B cell (primary cell): ENCODE data around the gene TPRN. TPM values are rescaled to one million over a fixed set of nuclear protein-coding genes. Genes with fewer than 3 reads are reported as not detected.

ENCODE experiments used
- ATAC-seq: fragments of 200-7000 bp; cut with Tn5 transposase; one replicate; pipeline ENCODE4 v1.10.0; 2021; ENCODE audit warnings: low read depth, mild to moderate bottlenecking, moderate number of reproducible peaks, moderate library complexity
- CTCF ChIA-PET: fragments of 350-600 bp; sonication (Branson Sonifier 250); formaldehyde crosslinking; loops from one replicate; lab custom pipeline; 2021; ENCODE audit warnings: antibody characterized with exemption, inconsistent platforms; lab: Charles Lee
- POLR2A ChIA-PET: fragments of 350-600 bp; sonication (Branson Sonifier 250); formaldehyde crosslinking; loops from one replicate; lab custom pipeline; 2021; ENCODE audit warnings: antibody characterized with exemption; lab: Charles Lee
- DNase-seq: peaks from one replicate; pipeline ENCODE4 v3.0.0; 2013
- H2AFZ ChIP-seq: 2 replicates; pipeline ENCODE4 v1.6.1; 2012; ENCODE audit warnings: mild to moderate bottlenecking, low read depth, low read length; ENCODE audit not compliant: insufficient read depth, poor library complexity, severe bottlenecking
- H3K27ac ChIP-seq, 2 donors: 1 replicate in 1 of 2; 2 replicates in 1 of 2; pipeline ENCODE4 v1.5.1; 2012 to 2013; ENCODE audit warnings: low read length in 2 of 2, mild to moderate bottlenecking in 2 of 2, moderate library complexity in 1 of 2
- H3K27me3 ChIP-seq, 4 experiments: fragments of 200-600 bp in 1 of 4; sonication (generic) in 1 of 4; replicated peaks in 1 of 4; 1 replicate in 2 of 4; 2 replicates in 2 of 4; pipeline versions ENCODE4 v1.6.1 to v1.7.0; 2013 to 2016; ENCODE audit warnings: low read length in 3 of 4, mild to moderate bottlenecking in 2 of 4, mixed read lengths in 1 of 4, moderate library complexity in 1 of 4; ENCODE audit not compliant: insufficient read depth in 4 of 4, control insufficient read depth in 3 of 4; ENCODE audit errors: control extremely low read depth in 1 of 4
- H3K36me3 ChIP-seq, 2 experiments: replicated peaks in 1 of 2; 1 replicate in 1 of 2; 2 replicates in 1 of 2; pipeline versions ENCODE4 v1.6.1 to v1.7.1; 2013; ENCODE audit warnings: low read length in 1 of 2; ENCODE audit not compliant: insufficient read depth in 2 of 2, control insufficient read depth in 1 of 2; ENCODE audit errors: control extremely low read depth in 1 of 2, extremely low read depth in 1 of 2
- H3K4me1 ChIP-seq, 2 donors: fragments of 200-600 bp in 1 of 2; sonication (generic) in 1 of 2; 1 replicate in 1 of 2; 2 replicates in 1 of 2; pipeline versions ENCODE4 v1.5.1 to v1.6.1; 2013 to 2017; ENCODE audit warnings: low read length in 2 of 2; ENCODE audit not compliant: control insufficient read depth in 2 of 2, insufficient read depth in 2 of 2
- H3K4me2 ChIP-seq: replicated peaks from 2 replicates; pipeline ENCODE3; 2012; ENCODE audit warnings: mild to moderate bottlenecking, low read depth, low read length; ENCODE audit not compliant: poor library complexity, severe bottlenecking
- H3K4me3 ChIP-seq, 5 experiments: fragments of 200-600 bp in 1 of 5; sonication (generic) in 1 of 5; 1 replicate in 3 of 5; 2 replicates in 2 of 5; pipeline versions ENCODE4 v1.5.1 to v1.7.0; 2011 to 2016; ENCODE audit warnings: low read length in 4 of 5, mild to moderate bottlenecking in 4 of 5, low read depth in 2 of 5, control low read depth in 1 of 5, moderate library complexity in 1 of 5; ENCODE audit not compliant: insufficient read depth in 1 of 5; ENCODE audit errors: control extremely low read depth in 1 of 5, extremely low read depth in 1 of 5
- H3K79me2 ChIP-seq: fragments of 200-600 bp; sonication (generic); one replicate; pipeline ENCODE4 v1.6.0; 2016; ENCODE audit warnings: low read length; ENCODE audit not compliant: control insufficient read depth, insufficient read depth
- H3K9ac ChIP-seq: fragments of 200-600 bp; sonication (generic); 2 replicates; pipeline ENCODE4 v1.6.1; 2017; ENCODE audit warnings: mild to moderate bottlenecking, low read length, moderate library complexity
- H3K9me3 ChIP-seq, 3 donors: one replicate each; pipeline versions ENCODE4 v1.6.1 to v1.7.1; 2013; ENCODE audit warnings: low read length in 2 of 3; ENCODE audit not compliant: control insufficient read depth in 2 of 3, insufficient read depth in 1 of 3; ENCODE audit errors: control extremely low read depth in 1 of 3
- H4K20me1 ChIP-seq: 2 replicates; pipeline ENCODE4 v1.6.0; 2012; ENCODE audit warnings: mild to moderate bottlenecking, low read length; ENCODE audit not compliant: insufficient read depth, control insufficient read depth, poor library complexity, severe bottlenecking
- H3K27ac Mint-ChIP-seq: one replicate; pipeline ENCODE4 v1.8.0; 2021; ENCODE audit warnings: mixed read lengths
- H3K27me3 Mint-ChIP-seq: one replicate; pipeline ENCODE4 v1.8.0; 2021; ENCODE audit warnings: mixed read lengths
- H3K4me1 Mint-ChIP-seq: one replicate; pipeline ENCODE4 v1.8.0; 2021; ENCODE audit warnings: mixed read lengths
- H3K4me3 Mint-ChIP-seq: one replicate; pipeline ENCODE4 v1.8.0; 2021; ENCODE audit warnings: mixed read lengths
- H3K9me3 Mint-ChIP-seq: one replicate; pipeline ENCODE4 v1.8.0; 2022; ENCODE audit warnings: mixed read lengths; ENCODE audit not compliant: insufficient read depth
- EZH2 ChIP-seq: IDR thresholded peaks from 2 replicates; pipeline ENCODE4 v1.6.1; 2012; ENCODE audit warnings: borderline replicate concordance, low read depth, mild to moderate bottlenecking, moderate library complexity, low read length; ENCODE audit not compliant: insufficient read depth, poor library complexity, severe bottlenecking
- WGBS: methylation state at CpG from one replicate; pipeline ENCODE4 v1.1.5; 2013; ENCODE audit warnings: missing lambda C conversion rate; ENCODE audit not compliant: insufficient coverage; 5-methylcytosine and 5-hydroxymethylcytosine counted together
- intact Hi-C: fragments of 100-400 bp; cut with micrococcal nuclease; formaldehyde crosslinking; loops from one replicate; pipeline ENCODE4 v1.10.0; 2022
- polyA plus RNA-seq: library from polyadenylated mRNA; depleted of rRNA; stranded (reverse); fragments of >200 nt; gene quantifications from 2 replicates; pipeline ENCODE4 v1.2.3, GENCODE V29; 2012
- total RNA-seq, 2 donors: library from RNA; stranded (reverse); fragments of 120-200 nt in 1 of 2; gene quantifications; 1 replicate in 1 of 2; 2 replicates in 1 of 2; pipeline versions ENCODE4 v1.2.3 to v1.2.4, GENCODE V29; 2013 to 2022
- TF ChIP-seq, protein P1 (sequence below): fragments of 200-600 bp; IDR thresholded peaks from one replicate; pipeline ENCODE4 v1.8.0; 2022; ENCODE audit warnings: antibody characterized with exemption, mild to moderate bottlenecking

TPRN gene
- total and polyA plus RNA-seq, 2 donors (not counting 1 experiment from before 2014, with no cell fraction given), result 5.7 to 16.3 TPM

DNA sequence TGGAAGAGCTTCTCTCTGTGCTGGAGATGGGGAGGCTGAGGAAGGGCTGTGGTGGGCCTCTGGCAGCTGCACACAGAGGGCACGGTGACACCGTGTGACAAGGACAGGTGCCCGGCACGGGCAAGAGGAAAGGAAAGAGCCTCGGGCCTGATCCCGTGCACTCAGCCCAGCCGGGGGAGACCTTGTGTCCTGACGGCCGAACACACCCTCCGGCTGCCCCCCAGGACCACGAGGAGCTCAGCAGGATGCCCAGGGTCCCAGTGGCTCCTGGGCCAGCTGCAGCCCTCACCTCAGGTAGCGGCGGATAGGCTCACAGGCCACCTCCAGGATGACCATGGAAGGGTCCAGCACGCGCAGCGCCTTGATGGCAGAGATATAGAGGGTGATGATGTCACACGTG, 17.7 kb downstream of the TPRN start:
- Mint-ChIP-seq H3K27ac (no peak overlapping the region), H3K27me3 (no peaks in the 10 kb centered on the region), H3K9me3 (no peaks in the 10 kb centered on the region), H3K4me1 (peaks cover 17% of the 10 kb centered on the region), H3K4me3 (no peak overlapping the region)
- Histone ChIP-seq H3K79me2 (peaks cover 36% of the 10 kb centered on the region), H3K4me2 (no peak overlapping the region), H2AFZ (no peak overlapping the region), H3K9ac (no peak overlapping the region), H3K27ac (no peak overlapping the region), H4K20me1 (peaks cover 56% of the 10 kb centered on the region), H3K27me3 (no peaks in the 10 kb centered on the region), H3K9me3 (no peaks in the 10 kb centered on the region), H3K36me3 (peaks cover 0 to 72% of the 10 kb centered on the region in 2 experiments), H3K4me3 (no peak overlapping the region), H3K4me1 (peaks cover 16 to 19% of the 10 kb centered on the region in 2 donors)
- ATAC-seq (no peak), DNase-seq (no peak)
- no peak for TF ChIP-seq EZH2
- TF ChIP-seq, protein P1, sequence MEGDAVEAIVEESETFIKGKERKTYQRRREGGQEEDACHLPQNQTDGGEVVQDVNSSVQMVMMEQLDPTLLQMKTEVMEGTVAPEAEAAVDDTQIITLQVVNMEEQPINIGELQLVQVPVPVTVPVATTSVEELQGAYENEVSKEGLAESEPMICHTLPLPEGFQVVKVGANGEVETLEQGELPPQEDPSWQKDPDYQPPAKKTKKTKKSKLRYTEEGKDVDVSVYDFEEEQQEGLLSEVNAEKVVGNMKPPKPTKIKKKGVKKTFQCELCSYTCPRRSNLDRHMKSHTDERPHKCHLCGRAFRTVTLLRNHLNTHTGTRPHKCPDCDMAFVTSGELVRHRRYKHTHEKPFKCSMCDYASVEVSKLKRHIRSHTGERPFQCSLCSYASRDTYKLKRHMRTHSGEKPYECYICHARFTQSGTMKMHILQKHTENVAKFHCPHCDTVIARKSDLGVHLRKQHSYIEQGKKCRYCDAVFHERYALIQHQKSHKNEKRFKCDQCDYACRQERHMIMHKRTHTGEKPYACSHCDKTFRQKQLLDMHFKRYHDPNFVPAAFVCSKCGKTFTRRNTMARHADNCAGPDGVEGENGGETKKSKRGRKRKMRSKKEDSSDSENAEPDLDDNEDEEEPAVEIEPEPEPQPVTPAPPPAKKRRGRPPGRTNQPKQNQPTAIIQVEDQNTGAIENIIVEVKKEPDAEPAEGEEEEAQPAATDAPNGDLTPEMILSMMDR, result no peak
- ChIA-PET POLR2A (no interaction called here), CTCF (no interaction called here)
- 97% methylated on average over 17 of the region's 17 CpGs for WGBS
- intact Hi-C loops, result no loop called here

GRCh38 chr9:137181680-137182079, 18.9 kb downstream of the TPRN start:
- Histone ChIP-seq H2AFZ (no peak overlapping the region), H3K79me2 (peaks cover 25% of the 10 kb centered on the region), H4K20me1 (peaks cover 56% of the 10 kb centered on the region), H3K4me3 (no peak overlapping the region), H3K27ac (no peak overlapping the region), H3K4me2 (no peak overlapping the region), H3K9me3 (no peaks in the 10 kb centered on the region), H3K36me3 (peaks cover 0 to 74% of the 10 kb centered on the region in 2 experiments), H3K9ac (no peak overlapping the region), H3K4me1 (peaks cover 4 to 8% of the 10 kb centered on the region in 2 donors), H3K27me3 (no peaks in the 10 kb centered on the region)
- peaks cover 6% of the 10 kb centered on the region for H3K4me1 Mint-ChIP-seq
- no peak overlapping the region for H3K4me3 Mint-ChIP-seq
- H3K27ac Mint-ChIP-seq, result no peak overlapping the region
- 97% methylated on average over 21 of the region's 22 CpGs for whole genome bisulfite sequencing
- ChIA-PET CTCF (interaction anchor here (1.2 kb wide), 1 partner anchor 120 kb away, joined by 3 read pairs; the partner anchor contains the start of gene NRARP), POLR2A (no interaction called here)
- ATAC-seq (no peak), DNase-seq (no peak)
- no peaks in the 10 kb centered on the region for H3K27me3 Mint-ChIP-seq
- no peaks in the 10 kb centered on the region for H3K9me3 Mint-ChIP-seq
- TF ChIP-seq, protein P1, result no peak
- TF ChIP-seq EZH2, result no peak
- intact Hi-C loops, result no loop called here
